AG09319 (cell line): Measurements from ENCODE around the gene RBBP5.
"Not testable (repeated sequence)": the region's sequence is repeated elsewhere in the genome, so short reads cannot be mapped to it uniquely, and the experiment has no call there.

Experiments
- DNase-seq: peaks from one replicate; pipeline ENCODE4 v3.0.0-alpha.2; 2010; ENCODE audit warnings: low read depth; ENCODE audit errors: extremely low read depth
- TF ChIP-seq, protein P1 (sequence below): IDR thresholded peaks from 2 replicates; pipeline ENCODE4 v1.5.1; 2011; ENCODE audit warnings: low read depth, mild to moderate bottlenecking, inconsistent platforms, low read length, moderate library complexity

RBBP5 gene

DNA sequence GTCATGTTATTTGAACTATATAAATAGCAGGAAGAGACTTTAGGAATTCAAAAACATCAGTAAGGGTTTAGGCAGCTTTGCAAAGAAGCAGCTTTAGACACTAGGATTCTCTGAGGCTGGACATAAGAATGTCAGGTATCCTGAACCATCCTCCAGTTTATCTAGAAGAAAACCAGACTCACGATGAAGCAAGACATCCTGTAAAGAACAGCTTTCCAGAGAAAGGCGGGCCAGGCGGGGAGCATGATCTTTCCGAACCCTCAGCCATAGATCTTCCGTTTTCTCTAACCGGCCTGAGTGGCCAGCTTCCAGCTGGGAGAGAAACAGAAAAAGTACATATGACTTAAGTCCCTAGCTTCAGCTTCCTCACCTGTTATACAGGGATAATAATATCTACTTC is 39.3 kb upstream of the RBBP5 start:
- DNase-seq: no peak
- TF ChIP-seq, protein P1, sequence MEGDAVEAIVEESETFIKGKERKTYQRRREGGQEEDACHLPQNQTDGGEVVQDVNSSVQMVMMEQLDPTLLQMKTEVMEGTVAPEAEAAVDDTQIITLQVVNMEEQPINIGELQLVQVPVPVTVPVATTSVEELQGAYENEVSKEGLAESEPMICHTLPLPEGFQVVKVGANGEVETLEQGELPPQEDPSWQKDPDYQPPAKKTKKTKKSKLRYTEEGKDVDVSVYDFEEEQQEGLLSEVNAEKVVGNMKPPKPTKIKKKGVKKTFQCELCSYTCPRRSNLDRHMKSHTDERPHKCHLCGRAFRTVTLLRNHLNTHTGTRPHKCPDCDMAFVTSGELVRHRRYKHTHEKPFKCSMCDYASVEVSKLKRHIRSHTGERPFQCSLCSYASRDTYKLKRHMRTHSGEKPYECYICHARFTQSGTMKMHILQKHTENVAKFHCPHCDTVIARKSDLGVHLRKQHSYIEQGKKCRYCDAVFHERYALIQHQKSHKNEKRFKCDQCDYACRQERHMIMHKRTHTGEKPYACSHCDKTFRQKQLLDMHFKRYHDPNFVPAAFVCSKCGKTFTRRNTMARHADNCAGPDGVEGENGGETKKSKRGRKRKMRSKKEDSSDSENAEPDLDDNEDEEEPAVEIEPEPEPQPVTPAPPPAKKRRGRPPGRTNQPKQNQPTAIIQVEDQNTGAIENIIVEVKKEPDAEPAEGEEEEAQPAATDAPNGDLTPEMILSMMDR: no peak

DNA sequence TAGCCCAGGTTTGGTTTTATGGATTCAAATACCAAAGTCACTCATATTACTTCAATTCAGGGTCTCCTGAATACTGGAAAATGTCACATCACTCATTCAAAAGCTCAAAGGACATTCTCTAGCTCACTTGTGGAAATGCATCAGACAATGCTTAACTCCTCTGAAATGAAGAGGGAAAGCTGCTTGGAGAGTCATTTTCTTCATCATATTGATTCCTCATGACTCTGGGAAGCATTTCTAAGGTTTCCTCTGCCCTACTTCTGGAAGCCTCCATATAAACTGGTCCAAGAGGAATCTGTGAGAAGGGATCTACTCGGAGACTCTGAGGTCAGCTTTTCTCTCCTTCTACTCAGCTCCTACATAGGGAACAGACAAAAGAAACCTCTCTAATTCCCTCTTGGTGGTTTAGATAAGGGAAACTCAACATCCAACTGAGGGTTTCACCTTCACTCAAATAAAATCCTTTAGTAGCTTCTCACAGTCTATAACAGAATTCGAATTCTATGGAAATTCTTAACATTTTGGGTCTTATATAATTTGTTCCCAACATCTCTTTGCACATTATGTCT is 36.4 kb upstream of the RBBP5 start:
- TF ChIP-seq, protein P1: no peak
- DNase-seq: no peak

DNA sequence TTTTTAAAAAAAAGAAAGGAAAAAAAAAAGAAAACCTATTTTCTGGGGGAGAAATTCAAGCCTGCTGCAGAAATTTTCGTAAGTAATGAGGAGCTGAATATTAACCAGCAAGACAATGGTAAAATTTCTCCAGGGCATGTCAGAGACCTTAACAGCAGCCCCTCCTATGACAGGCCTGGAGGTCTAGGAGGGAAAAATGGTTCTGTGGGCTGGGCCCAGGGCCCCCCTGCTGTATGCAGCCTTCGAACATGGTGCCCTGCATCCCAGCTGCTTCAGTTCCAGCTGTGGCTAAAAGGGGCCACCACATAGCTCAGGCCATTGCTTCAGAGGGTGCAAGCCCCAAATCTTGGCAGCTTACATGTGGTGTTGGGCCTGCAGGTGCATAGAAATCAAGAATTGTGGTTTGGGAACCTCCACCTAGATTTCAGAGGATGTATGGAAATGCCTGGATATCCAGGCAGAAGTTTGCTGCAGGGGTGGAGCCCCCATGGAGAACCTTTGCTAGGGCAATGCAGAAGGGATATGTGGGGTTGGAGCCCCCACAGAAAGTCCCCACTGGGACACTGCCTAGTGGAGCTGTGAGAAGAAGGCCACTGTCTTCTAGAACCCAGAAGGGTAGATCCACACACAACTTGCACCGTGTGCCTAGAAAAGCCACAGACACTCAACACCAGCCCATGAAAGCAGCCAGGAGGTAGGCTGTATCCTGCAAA is 34.0 kb upstream of the RBBP5 start:
- not testable (repeated sequence) for DNase-seq

DNA sequence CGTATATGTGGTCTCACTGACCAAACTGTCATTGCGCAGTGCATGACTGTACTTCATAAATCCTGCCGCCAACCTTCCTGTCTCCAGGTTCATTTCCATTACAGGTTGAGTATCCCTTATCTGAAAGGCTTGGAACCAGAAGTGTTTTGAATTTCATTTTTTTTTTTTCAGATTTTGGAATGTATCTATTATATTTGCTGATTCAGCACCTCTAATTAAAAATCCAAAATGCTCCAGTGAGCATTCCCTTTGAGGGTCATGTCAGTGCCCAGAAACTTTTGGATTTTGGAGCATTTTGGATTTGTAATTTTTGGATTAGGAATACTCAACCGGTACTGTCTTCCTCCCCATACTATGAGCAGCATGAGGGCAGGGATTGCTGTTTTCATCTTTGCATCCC is 30.7 kb upstream of the RBBP5 start:
- TF ChIP-seq, protein P1: no peak
- DNase-seq: no peak

DNA sequence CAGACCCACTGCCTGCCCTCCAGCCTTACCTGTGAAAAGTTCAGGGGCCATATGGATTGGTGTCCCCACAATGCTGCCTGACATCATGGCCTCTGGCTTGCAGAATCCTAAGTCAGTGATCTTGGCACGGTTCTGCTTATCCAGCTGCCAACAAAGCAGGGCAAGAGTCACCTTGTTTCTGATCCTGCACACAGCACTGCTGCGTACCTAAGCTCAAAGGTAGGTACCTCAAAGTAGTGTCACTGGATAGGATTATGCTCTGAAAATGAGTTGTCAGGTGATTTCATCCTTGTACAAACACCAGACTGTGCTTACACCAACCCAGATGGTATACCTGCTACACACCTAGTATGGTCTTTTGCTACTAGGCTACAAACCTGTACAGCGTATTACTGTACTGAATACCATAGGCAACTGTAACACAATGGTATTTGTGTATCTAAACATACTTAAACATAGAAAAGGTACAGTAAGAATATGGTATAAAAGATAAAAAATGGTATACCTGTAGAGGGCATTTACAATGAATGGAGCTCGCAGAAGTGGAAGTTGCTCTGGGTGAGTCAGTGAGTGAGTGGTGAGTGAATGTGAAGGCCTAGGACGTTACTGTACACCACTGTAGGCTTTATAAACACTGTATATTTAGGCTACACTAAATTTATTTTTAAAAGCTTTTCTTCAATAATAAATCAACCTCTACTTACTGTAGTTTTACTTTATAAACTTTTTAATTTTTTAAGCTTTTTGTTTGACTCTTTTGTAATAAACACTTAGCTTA is 29.1 kb upstream of the RBBP5 start:
- DNase-seq: no peak
- TF ChIP-seq, protein P1: no peak

DNA sequence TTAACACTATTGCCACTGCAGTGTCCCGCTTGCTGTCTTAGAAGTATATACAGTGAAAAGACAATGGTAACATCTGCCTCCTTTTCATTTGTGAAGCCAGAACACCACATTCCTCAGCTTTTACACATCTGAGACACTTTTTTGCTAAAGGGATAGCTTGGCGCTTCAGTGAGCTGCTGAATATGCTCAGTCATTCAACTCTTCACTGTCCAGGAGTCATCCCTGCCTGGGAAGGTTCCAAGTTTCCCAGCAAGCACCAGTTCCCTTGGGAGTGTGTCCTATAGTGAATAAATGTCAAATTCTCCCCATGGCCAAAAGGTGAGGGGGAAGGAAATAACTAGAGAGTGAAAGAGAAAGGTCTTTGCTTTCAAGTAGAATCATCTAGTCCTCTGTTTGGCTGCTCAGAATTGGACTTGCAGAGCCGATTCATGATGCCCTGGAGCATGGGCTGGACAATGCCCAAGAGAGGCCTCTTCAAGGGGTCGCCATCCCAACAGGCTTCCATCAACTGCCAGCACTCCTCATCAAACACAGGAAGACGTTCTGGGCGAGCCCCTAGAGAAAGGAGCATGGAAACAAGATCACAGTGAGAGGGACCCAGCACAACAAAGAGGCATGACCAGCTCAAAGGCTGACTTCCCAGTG is 25.5 kb upstream of the RBBP5 start:
- TF ChIP-seq, protein P1: no peak
- no peak for DNase-seq

DNA sequence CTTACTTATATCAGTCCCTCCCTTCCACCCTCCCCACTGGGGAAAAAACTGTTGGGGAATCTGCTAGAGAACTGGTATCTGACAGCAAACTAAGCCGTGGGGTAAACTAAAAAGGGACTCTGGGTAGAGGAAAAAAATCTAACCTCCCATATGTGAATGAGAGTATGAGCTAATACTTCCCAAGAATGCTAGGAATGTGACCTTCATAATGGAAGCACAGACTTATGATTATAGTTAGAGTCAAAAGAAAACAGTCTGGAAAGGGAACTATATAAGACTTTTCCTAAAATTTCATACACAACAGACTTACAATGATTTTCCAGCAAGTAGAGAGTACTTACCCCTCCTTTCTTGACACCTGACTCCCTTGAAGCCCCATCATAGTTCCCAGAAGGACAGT is 23.0 kb upstream of the RBBP5 start:
- no peak for DNase-seq
- TF ChIP-seq, protein P1: no peak
